GM15510 (cell line): ENCODE measurements around the gene CDX2.

ENCODE experiments used
- POLR2A ChIP-seq: IDR thresholded peaks from 3 replicates; pipeline ENCODE4 v1.6.1; 2011; ENCODE audit warnings: borderline replicate concordance; ENCODE audit not compliant: insufficient read length; ENCODE audit errors: extremely low read depth

Gene CDX2

GRCh38 chr13:27961227-27962085 lies 7.7 kb downstream of the CDX2 start:
- no peak for TF ChIP-seq POLR2A

GRCh38 chr13:27960362-27961226 lies 8.5 kb downstream of the CDX2 start:
- TF ChIP-seq POLR2A = no peak

- TF ChIP-seq POLR2A = no peak
Observed at GRCh38 chr13:27959976-27960361, 9.1 kb downstream of the CDX2 start.

- no peak for TF ChIP-seq POLR2A
Observed at GRCh38 chr13:27956576-27957300, 12.4 kb downstream of the CDX2 start.

- no peak for TF ChIP-seq POLR2A
Observed at GRCh38 chr13:27955014-27955591, 14.0 kb downstream of the CDX2 start.

- no peak for TF ChIP-seq POLR2A
Observed at GRCh38 chr13:27954406-27954851, 14.7 kb downstream of the CDX2 start.

GRCh38 chr13:27953676-27954405 lies 15.3 kb downstream of the CDX2 start:
- no peak for TF ChIP-seq POLR2A

- TF ChIP-seq POLR2A = no peak
Observed at GRCh38 chr13:27952876-27953675, 16.0 kb downstream of the CDX2 start.

- TF ChIP-seq POLR2A = no peak
Observed at GRCh38 chr13:27942972-27943371, 26.1 kb downstream of the CDX2 start.

GRCh38 chr13:27933580-27934328 lies 35.4 kb downstream of the CDX2 start:
- TF ChIP-seq POLR2A = no peak

- no peak for TF ChIP-seq POLR2A
Observed at GRCh38 chr13:27933118-27933517, 36.0 kb downstream of the CDX2 start.

- no peak for TF ChIP-seq POLR2A
Observed at GRCh38 chr13:27929868-27930267, 39.2 kb downstream of the CDX2 start.
